HG03060 (cell line): ENCODE measurements around the gene ZNF892.
"Not testable (repeated sequence)": the region's sequence is repeated elsewhere in the genome, so short reads cannot be mapped to it uniquely, and the experiment has no call there.

Source experiments
- ATAC-seq: cut with Tn5 transposase; IDR thresholded peaks from one replicate; pipeline ENCODE4 v1.9.1; 2021; ENCODE audit warnings: low read depth, moderate number of reproducible peaks; ENCODE audit not compliant: unreplicated experiment

ZNF892 gene

GRCh38 chr2:95207111-95207961, at the start of gene ZNF892:
Gene ZNF892 (plus strand): TSS chr2:95207521. CDS start chr2:95207816, 295 bp downstream.
- peak; percentile 74 for ATAC-seq

- no peak for ATAC-seq
These were observed 48.9 kb upstream of the ZNF892 start for GRCh38 chr2:95158441-95158840.

GRCh38 chr2:95158891-95159619, 48.3 kb upstream of the ZNF892 start:
- ATAC-seq, result peak; percentile 19

- peak; percentile 61 for ATAC-seq
These were observed 47.5 kb upstream of the ZNF892 start, which contains the start of gene ZNF514 for GRCh38 chr2:95159690-95160449. Gene ZNF514 (minus strand): TSS chr2:95159848. CDS start chr2:95153253, 6,595 bp downstream.

GRCh38 chr2:95165030-95165370, 42.3 kb upstream of the ZNF892 start:
- peak; percentile 5 for ATAC-seq

- peak; percentile 83 for ATAC-seq
These were observed 41.8 kb upstream of the ZNF892 start, which contains the start of gene ZNF2 for GRCh38 chr2:95165371-95166064. Gene ZNF2 (plus strand): TSS chr2:95165809. CDS start chr2:95176227, 10,418 bp downstream.

GRCh38 chr2:95166065-95166763, 41.1 kb upstream of the ZNF892 start:
- no peak for ATAC-seq

- no peak for ATAC-seq
These were observed 35.4 kb upstream of the ZNF892 start for GRCh38 chr2:95171902-95172301.

- ATAC-seq, result no peak
These were observed 33.2 kb upstream of the ZNF892 start for GRCh38 chr2:95174031-95174542.

GRCh38 chr2:95179451-95179850, 27.9 kb upstream of the ZNF892 start:
- no peak for ATAC-seq

- no peak for ATAC-seq
These were observed 25.5 kb upstream of the ZNF892 start for GRCh38 chr2:95181774-95182173.

GRCh38 chr2:95185197-95185596, 22.1 kb upstream of the ZNF892 start:
- no peak for ATAC-seq

- ATAC-seq, result no peak
These were observed 21.3 kb upstream of the ZNF892 start for GRCh38 chr2:95185973-95186372.

GRCh38 chr2:95192956-95193355, 14.4 kb upstream of the ZNF892 start:
- not testable (repeated sequence) for ATAC-seq

GRCh38 chr2:95203911-95204310, 3.4 kb upstream of the ZNF892 start:
- no peak for ATAC-seq

- ATAC-seq, result no peak
These were observed 2.9 kb upstream of the ZNF892 start for GRCh38 chr2:95204396-95204795.

GRCh38 chr2:95206096-95206495, 1.2 kb upstream of the ZNF892 start:
- no peak for ATAC-seq

- no peak for ATAC-seq
These were observed 785 bp downstream of the ZNF892 start for GRCh38 chr2:95208106-95208505.

GRCh38 chr2:95215018-95215612, 7.8 kb downstream of the ZNF892 start:
- no peak for ATAC-seq
